Measurements from ENCODE around the gene IFT122.

Gene IFT122

DNA sequence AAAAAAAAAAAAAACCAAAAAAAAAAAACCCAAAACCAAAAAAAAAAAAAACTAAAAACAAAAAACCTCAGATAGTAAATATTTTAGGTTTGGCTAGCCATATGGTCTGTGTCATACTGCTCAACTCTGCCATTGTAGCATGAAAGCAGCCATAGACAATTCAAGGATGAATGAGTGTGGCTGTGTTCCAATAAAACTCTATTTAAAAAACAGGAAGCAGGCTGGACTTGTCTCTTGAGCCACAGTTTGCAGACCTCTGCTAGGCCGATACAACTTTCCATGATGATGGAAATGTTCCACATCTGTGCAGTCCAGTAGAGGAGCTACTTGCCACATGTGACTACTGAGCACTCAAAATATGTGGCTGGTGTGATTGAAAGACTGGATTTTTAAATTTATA, 22.7 kb upstream of the IFT122 start:
- DNase-seq: no peak

DNA sequence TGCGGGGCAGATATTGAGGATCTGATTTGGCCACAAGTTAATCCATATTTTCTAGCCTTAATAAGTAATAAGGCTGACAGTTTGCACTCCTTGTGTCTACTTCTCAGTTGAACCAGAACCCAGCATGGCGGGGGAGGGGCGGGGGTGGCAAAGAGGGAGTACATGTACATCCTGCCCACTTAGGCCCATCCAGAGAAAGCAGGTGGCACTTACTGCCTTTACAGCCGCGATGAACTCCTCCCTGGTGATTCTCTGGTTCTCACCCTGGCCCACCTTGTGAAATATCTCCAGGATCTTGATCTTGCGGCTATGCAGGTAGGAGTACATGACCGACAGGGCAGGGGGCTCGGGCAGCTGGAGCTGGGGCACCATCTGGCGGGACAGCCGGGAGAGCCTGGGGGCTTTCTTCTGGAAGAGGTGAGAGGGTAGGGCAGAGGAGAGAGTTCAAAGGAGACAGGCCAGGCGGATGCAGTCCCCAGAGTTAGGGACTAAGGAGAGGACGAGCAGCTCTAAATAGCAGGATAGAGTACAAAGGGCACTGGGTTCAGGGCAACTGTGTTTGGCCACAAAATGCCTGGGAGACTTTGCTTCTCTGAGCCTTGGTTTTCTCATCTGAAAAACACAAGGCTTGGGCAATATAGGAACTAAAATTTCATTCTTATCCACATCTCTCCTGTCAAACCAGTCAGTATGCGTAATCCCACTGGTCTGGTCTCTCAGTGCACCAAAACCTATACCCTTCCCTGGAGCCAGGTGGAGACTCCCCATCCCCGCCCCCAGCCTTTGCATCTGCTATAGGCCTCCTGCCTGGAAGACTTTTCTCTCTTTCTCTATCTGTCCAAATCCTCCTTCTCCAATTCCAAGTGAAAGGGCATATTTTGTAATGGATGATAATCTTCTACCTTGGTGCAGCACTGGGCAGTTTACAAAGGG, 21.7 kb upstream of the IFT122 start:
- no peak for DNase-seq

DNA sequence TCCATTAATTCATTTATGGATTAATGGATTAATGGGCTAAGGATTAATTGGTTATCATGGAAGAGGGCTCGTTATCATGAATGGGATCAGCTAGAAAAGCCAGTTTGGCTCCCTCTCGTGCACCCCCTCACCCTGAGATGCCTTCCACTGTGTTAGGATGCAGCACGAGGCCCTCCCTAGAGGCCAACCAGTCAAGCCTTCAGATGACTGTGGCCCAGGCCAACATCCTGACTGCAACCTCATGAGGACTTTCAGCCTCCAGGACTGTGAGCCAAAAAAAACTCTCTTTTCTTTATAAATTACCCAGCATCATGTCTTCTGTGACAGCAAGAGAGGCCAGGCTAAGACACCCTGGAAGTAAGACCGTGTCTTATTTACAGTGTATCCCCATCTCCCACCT, 20.5 kb upstream of the IFT122 start:
- no peak for DNase-seq

DNA sequence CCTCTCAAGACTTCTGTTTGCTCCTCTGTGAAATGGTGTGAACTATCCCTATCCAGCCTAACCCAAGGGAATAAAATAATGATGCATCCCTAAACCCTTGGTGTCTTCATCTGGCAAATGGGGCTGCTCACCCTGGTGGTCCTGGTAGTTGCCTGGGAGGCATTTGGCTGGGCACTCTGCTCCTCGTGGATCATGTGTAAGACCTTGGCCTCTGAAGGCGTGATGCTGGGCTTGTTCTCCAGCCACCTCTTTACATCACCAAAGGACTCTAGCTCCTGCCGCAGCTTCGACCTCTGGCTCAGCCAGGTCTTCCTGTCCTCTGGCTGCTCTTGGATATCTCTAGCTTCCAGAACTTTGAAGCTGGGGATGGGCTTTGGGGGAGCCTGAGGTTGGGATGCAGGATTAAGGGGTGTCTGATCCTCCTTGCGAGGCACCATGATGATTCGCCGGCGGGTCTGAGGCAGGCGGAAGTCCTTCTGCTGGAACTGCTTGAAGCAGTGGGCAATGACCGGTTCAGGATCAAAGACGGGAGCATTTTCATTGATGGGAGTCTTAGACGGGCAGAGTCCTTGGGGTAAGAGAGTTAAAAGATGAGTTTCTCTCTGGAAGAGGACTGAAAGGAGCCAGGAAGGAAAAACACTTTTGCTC, 18.7 kb upstream of the IFT122 start:
- no peak for DNase-seq

DNA sequence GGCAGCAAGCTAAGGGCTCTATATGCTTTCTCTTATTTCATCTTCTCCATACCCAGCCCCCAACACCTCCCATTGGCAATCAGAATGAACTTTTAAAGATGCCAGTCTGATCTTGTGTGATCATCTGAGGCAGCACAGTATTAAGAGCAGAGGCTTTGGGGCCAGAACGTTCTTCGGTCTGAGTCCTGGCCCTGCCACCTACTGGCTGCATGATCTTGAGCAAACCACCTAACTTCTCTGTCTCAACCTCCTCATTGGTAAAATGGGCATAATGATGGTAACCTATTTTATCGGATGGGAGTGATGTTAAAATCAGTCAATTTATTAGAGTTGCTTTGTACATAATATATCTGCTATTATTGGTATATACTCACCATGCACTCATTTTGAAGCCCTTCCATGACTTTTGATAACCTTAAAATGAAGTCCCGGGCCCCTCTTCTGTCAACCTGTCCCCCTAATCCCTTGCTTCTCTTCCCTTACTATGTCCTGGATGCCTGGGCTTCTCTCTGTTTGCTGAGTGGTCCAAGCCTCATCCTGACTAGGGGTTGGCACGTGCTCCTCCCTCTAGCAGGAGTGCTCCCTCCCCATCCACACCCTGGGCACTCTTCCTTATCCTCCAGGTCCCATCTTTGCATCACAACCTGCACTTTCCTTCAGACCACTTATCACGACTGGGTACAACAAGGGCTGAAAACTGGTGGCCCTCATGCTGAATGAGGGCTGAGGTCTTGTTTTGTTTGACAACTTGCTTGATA, 17.9 kb upstream of the IFT122 start:
- no peak for DNase-seq

DNA sequence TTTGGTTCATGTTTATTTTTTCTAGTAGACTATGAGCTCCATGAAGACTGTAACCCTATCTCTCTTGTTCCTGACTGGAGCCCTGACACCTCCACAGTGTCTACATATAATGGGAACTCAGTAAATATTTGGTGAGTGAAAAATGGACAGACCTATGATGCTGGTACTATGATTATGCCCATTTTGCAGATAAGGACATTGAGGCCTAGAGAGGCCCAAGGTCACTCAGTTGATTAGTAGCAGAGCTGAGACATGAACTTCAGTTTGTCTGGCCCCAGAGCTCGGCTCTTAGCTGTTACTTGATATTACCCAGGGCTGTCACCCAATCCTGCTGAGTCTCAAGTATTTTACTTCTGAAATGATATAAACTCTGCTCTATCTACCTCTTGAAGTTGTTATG, 17.1 kb upstream of the IFT122 start:
- no peak for DNase-seq

DNA sequence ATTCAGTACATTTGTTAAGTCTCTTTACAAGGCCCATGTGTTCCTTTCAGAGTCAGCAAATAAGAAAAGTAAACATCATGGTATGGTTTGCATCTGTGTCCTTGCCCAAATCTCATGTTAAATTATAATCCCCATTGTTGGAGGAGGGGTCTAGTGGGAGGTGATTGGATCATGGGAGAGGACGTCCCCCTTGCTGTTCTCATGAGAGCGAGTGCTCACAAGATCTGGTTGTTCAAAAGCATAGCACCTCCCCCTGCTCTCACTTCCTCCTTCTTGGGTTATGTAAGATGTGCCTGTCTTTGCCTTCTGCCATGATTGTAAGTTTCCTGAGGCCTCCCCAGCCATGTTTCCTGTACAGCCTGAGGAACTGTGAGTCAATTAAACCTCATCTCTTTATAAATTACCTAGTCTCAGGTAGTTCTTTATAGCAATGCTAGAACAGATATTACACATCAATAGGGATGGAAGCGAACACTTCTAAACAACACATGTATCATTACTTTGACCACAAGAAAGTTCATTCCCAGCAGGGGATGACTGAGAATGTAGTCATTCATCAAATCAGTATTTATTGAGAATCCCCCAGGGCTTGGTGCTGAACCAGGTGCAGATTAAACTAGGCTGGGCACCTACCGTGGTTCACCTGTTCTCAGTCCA, 15.7 kb upstream of the IFT122 start:
- no peak for DNase-seq

DNA sequence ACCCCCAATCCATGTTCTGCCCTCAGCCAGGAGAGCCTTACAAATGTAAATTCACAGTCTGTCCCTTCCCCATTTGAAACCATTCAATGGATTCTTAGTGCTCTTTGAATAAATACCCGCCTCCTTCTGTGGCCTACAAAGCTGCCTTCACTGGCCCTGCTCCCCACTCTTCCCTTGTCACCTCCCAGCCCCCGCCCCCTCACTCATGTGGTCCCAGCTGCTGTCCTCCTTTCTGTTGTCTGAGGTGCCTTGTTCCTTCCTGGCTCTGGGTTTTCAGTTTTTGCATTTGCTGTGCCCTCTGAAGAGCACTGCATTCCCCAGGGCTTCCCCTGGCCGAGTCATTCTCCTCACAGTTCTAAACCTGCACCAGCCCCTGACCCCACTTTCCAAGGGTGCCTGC, 14.8 kb upstream of the IFT122 start:
- DNase-seq: no peak

DNA sequence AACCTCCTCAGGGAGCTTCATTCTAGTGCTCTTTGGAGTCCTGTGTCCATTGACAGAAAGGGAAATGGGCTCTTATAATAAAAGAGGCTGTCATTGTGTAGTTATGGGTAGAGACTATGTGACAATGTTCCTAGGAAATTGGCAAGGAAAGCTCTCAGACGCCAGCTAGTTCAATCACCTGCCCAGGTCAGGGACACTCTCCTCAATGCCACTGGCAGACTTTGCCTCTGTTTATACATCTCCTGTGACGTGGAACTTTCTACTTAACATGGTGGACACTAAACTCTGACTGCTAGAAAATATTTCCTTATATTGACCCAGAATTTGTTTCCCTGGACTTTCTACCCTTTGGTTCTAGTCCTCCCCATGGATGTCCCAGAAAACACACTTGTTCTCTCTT, 14.4 kb upstream of the IFT122 start:
- DNase-seq: no peak

DNA sequence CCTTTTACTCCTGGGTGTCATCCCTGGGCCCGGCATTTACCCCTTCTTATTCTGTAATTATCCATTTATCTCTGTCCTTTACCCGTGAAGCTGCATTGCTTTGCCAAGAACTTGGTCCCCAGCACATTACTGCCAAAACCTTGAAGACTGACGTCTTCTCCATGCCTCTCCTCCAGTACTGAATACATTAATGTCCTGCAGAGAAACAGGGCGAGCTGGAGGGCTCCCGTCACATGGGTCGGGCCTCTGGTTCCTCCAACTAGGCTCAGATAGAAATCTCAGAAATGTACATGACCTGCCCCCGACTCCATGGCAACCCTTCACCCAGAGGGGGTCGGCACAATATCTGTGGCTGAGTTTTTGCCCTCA, 12.0 kb upstream of the IFT122 start:
- DNase-seq: no peak

DNA sequence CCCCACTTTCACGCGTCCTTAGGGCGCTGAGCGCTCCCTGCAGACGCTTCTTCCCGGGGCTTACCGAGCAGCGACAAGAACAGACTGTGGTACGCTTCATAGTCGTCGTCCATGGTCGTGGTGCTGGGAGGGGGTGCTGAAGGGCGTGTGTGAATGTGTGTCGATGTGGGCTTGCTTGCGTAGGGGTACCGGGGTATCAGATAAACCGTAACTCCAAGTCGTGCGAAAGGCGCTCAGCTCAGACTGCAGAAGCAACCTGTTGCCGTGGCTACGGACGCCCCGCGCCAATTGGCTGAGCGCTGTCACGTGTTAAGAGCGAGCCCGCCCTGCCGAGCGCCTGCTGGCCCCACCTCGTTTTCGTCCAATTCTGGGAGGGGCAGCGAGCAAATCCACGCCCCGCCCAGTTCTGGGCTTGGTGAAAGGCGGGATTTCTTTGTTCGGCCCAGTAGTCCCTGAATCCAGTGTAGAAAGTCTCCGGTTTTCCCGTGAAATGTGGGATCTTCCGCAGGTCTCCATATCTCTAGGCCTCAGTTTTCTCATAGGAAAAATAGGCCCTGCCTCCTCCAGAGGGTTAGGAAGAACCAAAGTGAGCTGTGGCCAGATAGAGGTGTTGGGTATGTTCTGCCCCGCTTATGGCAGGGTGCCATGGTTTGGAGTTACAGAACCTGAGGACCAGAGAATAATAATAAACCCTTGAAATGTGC, 11.5 kb upstream of the IFT122 start, which contains the start of gene EFCAB12:
TSS of gene EFCAB12 (minus strand) at position 261 of the 704 bp plus-strand sequence. CDS start at position 113, 148 bp downstream.
- DNase-seq: peak; percentile 46 to 49

DNA sequence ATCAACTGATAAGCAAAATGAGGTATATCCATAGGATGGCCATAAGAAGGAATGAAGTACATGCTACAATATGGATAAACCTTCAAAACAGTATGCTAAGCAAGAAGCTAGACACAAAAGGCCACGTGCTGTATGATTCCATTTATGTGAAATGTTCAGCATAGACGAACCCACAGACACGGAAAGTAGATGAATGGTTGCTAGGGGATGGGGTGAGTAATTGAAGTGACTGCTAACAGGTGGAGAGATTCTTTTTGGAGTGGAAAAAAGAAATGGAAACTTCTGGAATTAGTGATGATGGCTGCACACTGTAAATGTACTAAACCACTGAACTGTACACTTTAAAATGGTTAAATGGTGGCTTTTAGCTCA, 11.0 kb upstream of the IFT122 start:
- no peak for DNase-seq

DNA sequence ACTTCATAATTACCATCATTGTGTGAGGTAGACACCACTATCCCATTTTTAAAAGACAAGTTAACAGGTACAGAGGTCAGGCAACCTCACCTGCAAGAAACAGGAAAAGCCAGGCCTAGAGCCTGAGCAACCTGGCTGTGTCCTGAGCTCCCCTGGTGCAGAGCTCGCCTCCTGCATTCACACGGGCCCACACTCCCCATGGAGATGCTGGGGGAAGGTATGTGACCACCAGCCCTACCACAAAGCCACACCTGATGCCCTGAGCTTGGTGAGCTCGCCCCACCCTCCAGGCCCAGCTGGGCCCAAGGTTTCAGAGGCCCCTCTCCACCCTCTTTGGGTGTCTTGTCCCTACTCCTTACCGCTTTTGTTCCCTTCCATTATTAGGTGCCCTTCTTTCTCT, 10.4 kb upstream of the IFT122 start:
- DNase-seq: no peak

DNA sequence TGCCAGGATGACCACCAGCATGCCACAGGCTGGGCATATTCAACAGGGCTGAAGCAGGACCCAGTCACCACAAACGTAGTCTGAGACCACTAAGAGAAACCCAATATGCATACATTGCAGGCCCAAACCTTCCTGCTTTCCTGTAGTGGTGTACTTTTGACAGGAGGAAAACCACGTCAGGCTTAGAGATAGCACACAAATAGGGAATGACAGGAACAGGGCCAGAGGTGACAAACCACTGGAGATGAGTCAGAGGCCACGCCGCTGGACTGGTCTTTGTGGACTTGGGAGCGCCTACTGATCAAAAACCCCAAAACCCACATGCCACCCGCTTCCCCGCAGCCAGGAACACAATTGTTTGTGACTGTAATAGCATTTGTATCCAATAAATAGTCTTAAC, 8.0 kb upstream of the IFT122 start:
- DNase-seq: no peak

DNA sequence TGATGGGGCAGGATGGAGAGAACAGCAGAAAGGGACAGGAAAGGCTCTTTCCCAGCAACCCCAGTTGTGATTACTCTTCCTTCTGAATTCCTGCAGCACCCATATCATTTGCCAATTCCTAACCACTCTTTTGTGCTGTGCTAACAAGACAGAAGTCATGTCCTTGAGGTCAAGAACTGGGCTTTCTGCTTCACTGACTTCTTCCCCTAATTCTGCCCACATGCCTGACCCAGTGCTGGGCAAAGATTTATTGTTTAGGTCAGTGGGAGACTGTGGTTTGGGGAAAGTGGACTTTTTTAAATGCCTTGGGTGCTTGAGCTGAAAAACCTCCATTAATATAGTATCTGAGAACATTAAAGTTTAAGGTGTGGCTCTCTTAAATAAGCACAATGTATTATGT, 7.4 kb upstream of the IFT122 start:
- no peak for DNase-seq

DNA sequence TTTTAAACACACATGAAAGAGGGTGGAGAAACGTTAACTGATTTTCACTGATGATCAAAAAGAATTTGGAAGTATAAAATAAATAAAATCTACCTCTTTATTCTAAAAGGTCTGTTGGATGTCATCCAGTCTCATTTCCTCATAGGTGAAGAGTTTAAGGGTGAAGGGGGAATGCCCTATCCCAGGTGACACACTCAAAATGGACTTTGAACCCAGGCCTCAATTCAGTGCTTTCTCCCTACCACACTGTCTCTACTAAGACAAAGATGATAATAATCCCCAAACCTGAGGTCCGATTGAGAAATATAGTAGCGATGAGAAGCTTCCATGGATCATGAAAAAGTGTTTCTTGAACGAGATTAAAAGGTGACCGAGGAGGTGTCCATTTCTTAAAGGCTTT, 6.5 kb upstream of the IFT122 start:
- no peak for DNase-seq

DNA sequence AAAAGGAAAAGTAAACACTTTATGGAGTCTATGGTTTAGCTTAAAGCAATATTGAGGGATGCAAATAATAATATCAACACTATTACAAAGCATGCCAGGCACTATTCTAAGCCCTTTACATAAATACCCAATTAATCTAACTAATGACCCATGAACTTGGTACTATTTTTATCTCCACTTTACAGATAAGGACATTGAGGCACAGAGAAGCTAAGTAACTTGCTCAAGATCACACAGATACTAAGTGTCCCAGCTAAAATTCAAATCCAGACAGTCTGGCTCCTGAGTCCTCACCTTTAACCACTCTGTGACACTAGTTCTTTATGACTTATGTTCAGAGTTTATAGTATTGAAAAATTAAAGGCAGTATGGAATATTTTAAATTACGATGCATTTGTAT, 5.9 kb upstream of the IFT122 start:
- no peak for DNase-seq

DNA sequence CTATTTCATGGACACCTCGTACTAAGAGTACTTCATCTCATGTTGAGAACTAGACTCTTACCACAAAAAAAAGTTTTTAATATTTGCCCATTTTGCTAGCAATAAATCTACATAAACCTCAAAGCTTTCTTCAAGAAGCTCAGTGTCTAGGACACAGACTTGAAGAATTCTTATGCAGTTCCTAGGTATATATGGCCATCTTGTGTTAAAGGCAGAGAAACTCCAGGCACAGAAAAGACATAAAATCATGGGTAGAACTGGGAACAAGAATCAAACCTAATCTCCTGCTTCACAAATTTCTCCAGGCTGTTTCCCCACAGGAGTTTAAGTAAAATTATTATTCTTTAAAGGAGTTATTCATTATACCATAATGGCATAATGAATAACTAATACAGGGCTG, 4.7 kb upstream of the IFT122 start:
- DNase-seq: no peak

DNA sequence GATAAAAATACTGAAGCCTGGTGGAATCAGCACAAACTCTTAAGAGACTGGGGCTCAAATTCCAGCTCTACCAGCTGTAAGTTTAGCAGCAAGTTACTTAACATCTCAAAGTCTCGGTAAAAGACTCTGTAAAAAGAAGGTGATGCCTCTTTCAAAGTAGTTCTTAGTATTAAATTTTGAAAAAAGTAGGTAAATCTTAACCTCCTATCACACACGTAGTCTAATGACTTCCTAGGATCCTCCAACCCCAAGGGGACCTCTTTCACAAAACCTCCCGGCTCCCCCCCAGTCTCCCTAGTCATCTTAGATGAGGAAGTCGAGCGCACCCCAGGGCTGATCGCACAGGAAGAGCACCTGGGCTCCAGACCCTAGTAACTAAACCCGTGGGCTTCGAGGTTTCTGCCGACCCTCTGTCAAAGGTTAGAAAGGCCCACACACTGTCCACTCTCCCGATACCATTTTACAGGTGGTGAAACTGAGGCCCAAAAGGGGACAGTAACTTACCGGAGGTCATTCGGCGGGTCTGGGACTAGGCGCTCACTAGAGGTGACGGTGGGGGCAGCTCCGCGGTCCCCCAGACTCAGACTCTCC, 703 bp upstream of the IFT122 start:
- DNase-seq: peak in 1 of 2 donors; percentile 13

DNA sequence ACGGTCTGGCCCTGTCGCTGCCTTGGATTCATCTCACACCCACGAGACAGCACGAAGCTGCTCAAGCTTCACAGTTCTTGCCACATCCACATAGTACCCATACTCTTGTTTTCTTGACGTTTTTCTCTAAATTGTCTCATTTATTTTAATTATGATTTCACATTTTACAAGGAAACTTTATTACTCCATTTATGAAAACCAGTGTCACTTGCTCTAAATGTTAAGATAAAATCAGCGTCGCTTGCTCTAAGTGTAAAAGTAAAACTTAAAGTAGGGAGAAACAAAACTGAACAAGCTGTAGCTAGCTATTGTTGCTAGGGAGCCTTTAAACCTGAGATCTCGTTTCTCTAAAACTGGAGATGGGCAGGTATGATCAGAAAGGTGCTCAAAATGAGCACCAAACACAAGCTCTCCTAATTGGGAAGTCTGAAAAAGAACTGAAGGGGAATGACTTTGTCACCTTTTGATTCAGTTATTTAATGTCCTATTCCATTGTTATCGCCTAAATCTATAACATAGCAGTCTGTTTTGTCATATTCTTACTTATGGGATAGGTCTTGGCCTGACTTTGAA, 680 bp downstream of the IFT122 start:
- DNase-seq: no peak

DNA sequence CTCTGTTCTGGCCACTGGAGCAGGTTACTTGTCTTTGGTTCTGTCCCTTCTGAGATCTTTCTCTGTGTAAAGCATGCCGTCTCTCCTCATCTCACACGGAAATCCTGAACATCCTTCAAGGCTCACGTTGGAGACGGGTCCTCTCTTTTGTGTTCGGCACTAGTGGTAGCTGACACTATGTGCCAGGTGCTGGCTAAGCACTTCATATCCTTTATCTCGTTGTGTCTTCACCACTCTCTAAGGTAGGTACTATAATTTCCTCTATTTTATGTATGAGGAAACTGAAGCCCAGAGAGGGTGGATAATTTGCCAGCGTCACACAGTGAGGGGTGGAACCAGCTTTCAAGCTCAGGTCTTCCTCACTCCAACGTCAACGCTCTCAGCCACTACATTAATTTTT, 1.2 kb downstream of the IFT122 start:
- DNase-seq: no peak

DNA sequence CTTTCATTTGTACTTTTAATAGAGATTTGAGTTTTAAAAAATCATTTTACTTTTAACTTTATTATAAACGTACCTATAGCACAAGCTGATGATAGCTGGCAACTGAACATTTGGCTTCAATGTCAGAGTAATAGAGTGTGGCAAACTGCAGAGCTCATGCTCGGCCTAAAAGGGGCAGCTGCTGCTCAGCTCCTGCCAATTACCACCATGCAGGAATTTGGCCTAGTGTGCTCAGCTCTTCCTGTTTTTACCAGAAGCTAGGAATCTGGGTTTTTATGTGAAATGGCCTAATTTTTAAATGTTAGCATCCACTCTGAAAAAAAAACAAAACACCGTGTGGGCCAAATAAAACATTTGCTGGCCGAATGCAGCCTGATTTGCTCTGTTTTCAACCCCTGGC, 1.8 kb downstream of the IFT122 start:
- no peak for DNase-seq
